Activated T-cell treated with anti-CD3 and anti-CD28 coated beads for 48 hours (primary cell): ENCODE measurements around the gene TACO1.

Experiments used
- DNase-seq: peaks from one replicate; pipeline ENCODE4 v3.0.0-alpha.2; 2020; ENCODE audit warnings: low read depth

The TACO1 gene

GRCh38 chr17:63640038-63640437, 39.3 kb downstream of the TACO1 start:
- no peak for DNase-seq

GRCh38 chr17:63641692-63642448, 41.2 kb downstream of the TACO1 start:
- DNase-seq, result no peak

DNA sequence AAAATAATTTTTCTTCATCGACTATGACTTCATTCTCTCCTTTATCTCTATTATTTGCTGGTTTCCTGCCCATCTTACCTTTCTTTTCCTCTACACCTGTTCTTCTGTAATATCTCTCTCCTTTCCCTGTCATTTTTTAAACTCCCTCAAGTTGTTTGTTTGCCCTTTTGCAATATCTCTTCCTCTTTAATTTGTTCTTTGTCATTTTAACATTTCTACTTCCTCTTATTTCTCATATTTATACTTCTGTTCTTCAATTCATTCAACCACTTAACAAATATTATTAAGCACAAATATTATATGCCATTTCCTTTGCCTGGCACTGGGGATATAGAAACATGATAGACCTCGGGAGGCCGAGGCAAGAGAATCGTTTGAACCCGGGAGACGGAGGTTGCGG, 44.2 kb downstream of the TACO1 start:
- no peak for DNase-seq

- no peak for DNase-seq
These were observed 45.2 kb downstream of the TACO1 start for GRCh38 chr17:63645775-63646487.

GRCh38 chr17:63646488-63646806, 45.8 kb downstream of the TACO1 start:
- no peak for DNase-seq

- no peak for DNase-seq
These were observed 46.5 kb downstream of the TACO1 start for GRCh38 chr17:63647065-63647725.

DNA sequence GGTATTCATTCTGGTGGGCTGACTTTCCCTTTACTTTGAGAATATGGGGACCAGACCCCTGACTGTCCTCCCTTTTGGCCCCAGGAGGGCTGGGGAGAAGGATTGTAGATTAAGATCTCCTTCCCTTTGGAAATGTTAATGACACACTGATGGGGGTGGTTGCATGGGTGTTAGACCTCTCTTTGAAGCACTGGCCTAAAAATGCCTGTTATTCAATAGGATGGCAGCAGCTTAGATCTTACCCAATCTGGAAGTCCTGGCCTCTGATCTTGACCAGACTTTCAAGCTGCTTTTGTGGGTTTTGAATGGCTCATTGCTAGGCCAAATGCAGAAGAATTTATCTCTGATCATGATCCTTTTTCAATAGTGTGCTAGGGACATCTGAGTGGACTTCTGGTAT, 47.2 kb downstream of the TACO1 start:
- DNase-seq, result no peak

DNA sequence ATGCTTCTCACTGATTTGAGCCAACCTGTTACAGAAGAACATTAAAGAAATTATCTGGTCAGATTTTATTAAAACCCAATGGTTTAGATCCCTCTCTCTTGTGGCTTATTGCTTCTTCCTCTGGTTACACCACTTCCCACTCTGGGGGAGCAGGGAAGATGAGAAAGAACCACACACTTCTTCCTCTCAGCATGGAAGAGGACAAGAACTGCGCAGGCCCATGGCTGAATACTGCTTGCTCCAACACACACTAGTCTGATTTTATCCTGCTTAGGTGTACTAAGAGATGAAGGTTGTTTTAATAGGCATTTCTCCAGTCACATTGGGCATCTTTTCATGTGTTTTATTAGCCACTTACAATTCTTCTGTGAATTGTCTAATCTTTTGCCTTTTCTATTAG, 49.1 kb downstream of the TACO1 start:
- DNase-seq, result no peak

- no peak for DNase-seq
These were observed 51.4 kb downstream of the TACO1 start for GRCh38 chr17:63652106-63652505.

GRCh38 chr17:63653050-63653449, 52.4 kb downstream of the TACO1 start:
- DNase-seq, result no peak

GRCh38 chr17:63657786-63658185, 57.1 kb downstream of the TACO1 start:
- DNase-seq, result no peak
